Upper lobe of left lung (tissue), 6 donors: ENCODE measurements around the gene MYB. TPM values are rescaled to one million over a fixed set of nuclear protein-coding genes. Genes with fewer than 3 reads are reported as not detected.
"Not testable (repeated sequence)": the region's sequence is repeated elsewhere in the genome, so short reads cannot be mapped to it uniquely, and the experiment has no call there.

ENCODE experiments used
- ATAC-seq, 2 donors: fragments of 200-7000 bp; cut with Tn5 transposase; one replicate each; pipeline ENCODE4 v1.9.1; 2022; ENCODE audit warnings: mild to moderate bottlenecking in 2 of 2, moderate library complexity in 2 of 2; ENCODE audit not compliant: low FRiP score in 2 of 2
- DNase-seq, 2 donors: peaks; one replicate each; pipeline ENCODE4 v3.0.0-alpha.2; 2019 to 2020
- H3K27ac ChIP-seq, 4 donors: fragments of 200-600 bp; sonication (generic); one replicate each; pipeline ENCODE4 v1.5.1; 2016 to 2019
- H3K27me3 ChIP-seq, 4 donors: fragments of 200-600 bp; sonication (generic); one replicate each; pipeline ENCODE4 v1.5.1; 2017 to 2019
- H3K36me3 ChIP-seq, 4 donors: fragments of 200-600 bp; sonication (generic); one replicate each; pipeline ENCODE4 v1.5.1; 2016 to 2019
- H3K4me1 ChIP-seq, 4 donors: fragments of 200-600 bp; sonication (generic); one replicate each; pipeline ENCODE4 v1.5.1; 2018 to 2019
- H3K4me3 ChIP-seq, 4 donors: fragments of 200-600 bp; sonication (generic); one replicate each; pipeline ENCODE4 v1.5.1; 2017 to 2019; ENCODE audit warnings: mild to moderate bottlenecking in 2 of 4, moderate library complexity in 1 of 4
- H3K9me3 ChIP-seq, 4 donors: fragments of 200-600 bp; sonication (generic); one replicate each; pipeline ENCODE4 v1.5.1; 2018 to 2019
- EP300 ChIP-seq, 4 donors: sonication (generic); formaldehyde crosslinking; IDR thresholded peaks; one replicate each; pipeline ENCODE4 v1.5.1; 2017; ENCODE audit warnings: antibody characterized with exemption in 4 of 4, control low read depth in 2 of 4
- POLR2A ChIP-seq, 4 donors: fragments of 450-650 bp; IDR thresholded peaks; one replicate each; pipeline ENCODE4 v1.5.1; 2016 to 2017; ENCODE audit warnings: antibody characterized with exemption in 4 of 4, mild to moderate bottlenecking in 2 of 4
- POLR2AphosphoS5 ChIP-seq, 2 donors: sonication (generic); formaldehyde crosslinking; IDR thresholded peaks; one replicate each; pipeline ENCODE4 v1.5.1; 2017; ENCODE audit warnings: antibody characterized with exemption in 2 of 2
- WGBS, 2 donors: methylation state at CpG; one replicate each; pipeline ENCODE4 v1.1.5; 2017 to 2018; 5-methylcytosine and 5-hydroxymethylcytosine counted together
- total RNA-seq, 6 donors: library from RNA; depleted of rRNA in 4 of 6; stranded (reverse); fragments of >200 nt in 4 of 6; gene quantifications; one replicate each; pipeline versions ENCODE4 v1.1.0 to v1.2.1, GENCODE V29; 2016 to 2021
- TF ChIP-seq, protein P1 (sequence below), 6 experiments: fragments of 450-650 bp in 4 of 6; fragments of 200-600 bp in 2 of 6; sonication (generic) in 2 of 6; IDR thresholded peaks; one replicate each; pipeline ENCODE4 v1.5.1; 2016 to 2019; ENCODE audit warnings: antibody characterized with exemption in 6 of 6
- donor health status: DM: no; HTN: no; CAD: no; lungs with moderate emphysema.
- donor health status: DM: no; HTN: yes; CAD: no; lungs with severe emphysema.

Gene MYB
- total RNA-seq, 6 donors from 2014 or later = 1.9 to 17.2 (median 4.7) TPM

DNA sequence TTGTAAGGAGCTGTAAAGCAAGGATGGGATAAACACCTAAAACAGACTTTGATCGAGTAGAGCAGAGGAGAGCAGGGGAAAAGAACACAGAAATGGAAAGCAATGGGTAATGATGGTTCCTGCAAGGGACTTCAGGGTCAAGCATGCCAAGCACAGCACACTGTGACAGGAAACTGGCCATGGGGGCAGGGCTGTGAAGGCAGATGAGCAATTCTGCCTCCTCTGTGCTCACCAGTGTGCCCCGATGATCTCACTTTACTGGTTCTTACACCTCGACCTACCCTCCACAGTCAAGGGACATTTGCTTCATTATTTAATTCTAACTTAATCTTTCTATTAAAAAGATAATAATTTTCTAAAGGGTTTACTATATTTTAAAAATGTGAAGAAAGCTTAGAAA, 21.6 kb upstream of the MYB start:
- ATAC-seq = no peak
- Histone ChIP-seq H3K27me3 (no peaks in the 10 kb centered on the region), H3K9me3 (no peaks in the 10 kb centered on the region), H3K4me3 (no peak overlapping the region), H3K4me1 (no peaks in the 10 kb centered on the region), H3K36me3 (no peaks in the 10 kb centered on the region), H3K27ac (no peak overlapping the region)
- TF ChIP-seq EP300 (IDR thresholded peaks at IDR 0.05) (no peak), POLR2AphosphoS5 (IDR thresholded peaks at IDR 0.05) (no peak), POLR2A (IDR thresholded peaks at IDR 0.05) (no peak)
- TF ChIP-seq, protein P1, sequence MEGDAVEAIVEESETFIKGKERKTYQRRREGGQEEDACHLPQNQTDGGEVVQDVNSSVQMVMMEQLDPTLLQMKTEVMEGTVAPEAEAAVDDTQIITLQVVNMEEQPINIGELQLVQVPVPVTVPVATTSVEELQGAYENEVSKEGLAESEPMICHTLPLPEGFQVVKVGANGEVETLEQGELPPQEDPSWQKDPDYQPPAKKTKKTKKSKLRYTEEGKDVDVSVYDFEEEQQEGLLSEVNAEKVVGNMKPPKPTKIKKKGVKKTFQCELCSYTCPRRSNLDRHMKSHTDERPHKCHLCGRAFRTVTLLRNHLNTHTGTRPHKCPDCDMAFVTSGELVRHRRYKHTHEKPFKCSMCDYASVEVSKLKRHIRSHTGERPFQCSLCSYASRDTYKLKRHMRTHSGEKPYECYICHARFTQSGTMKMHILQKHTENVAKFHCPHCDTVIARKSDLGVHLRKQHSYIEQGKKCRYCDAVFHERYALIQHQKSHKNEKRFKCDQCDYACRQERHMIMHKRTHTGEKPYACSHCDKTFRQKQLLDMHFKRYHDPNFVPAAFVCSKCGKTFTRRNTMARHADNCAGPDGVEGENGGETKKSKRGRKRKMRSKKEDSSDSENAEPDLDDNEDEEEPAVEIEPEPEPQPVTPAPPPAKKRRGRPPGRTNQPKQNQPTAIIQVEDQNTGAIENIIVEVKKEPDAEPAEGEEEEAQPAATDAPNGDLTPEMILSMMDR (IDR thresholded peaks at IDR 0.05) = no peak
- DNase-seq = no peak
- WGBS, 2 donors = 68 to 76% methylated on average over 3 of the region's 3 CpGs

- WGBS, 2 donors = 80 to 85% methylated on average over 3 of the region's 3 CpGs
- no peak for ATAC-seq
- no peaks in the 10 kb centered on the region for H3K9me3 ChIP-seq
These were observed 19.4 kb upstream of the MYB start for GRCh38 chr6:135161411-135162395.

GRCh38 chr6:135162678-135163439, 18.2 kb upstream of the MYB start:
- Histone ChIP-seq H3K27me3 (no peaks in the 10 kb centered on the region), H3K4me3 (no peak overlapping the region), H3K27ac (no peak overlapping the region), H3K36me3 (no peaks in the 10 kb centered on the region), H3K4me1 (no peaks in the 10 kb centered on the region), H3K9me3 (no peaks in the 10 kb centered on the region)
- 49 to 54% methylated on average over 10 of the region's 10 CpGs for WGBS, 2 donors
- no peak for ATAC-seq
- DNase-seq = no peak
- no peak for TF ChIP-seq POLR2AphosphoS5 (IDR thresholded peaks at IDR 0.05)
- TF ChIP-seq POLR2A (IDR thresholded peaks at IDR 0.05) = no peak
- no peak for TF ChIP-seq EP300 (IDR thresholded peaks at IDR 0.05)
- TF ChIP-seq, protein P1 (IDR thresholded peaks at IDR 0.05) = peak; percentile 36 to 71 (median 49)

More at GRCh38 chr6:135161411-135162395, 19.4 kb upstream of the MYB start:
- H3K27ac ChIP-seq = no peak overlapping the region
- H3K36me3 ChIP-seq = no peaks in the 10 kb centered on the region
- H3K27me3 ChIP-seq = no peaks in the 10 kb centered on the region
- H3K4me1 ChIP-seq = no peaks in the 10 kb centered on the region
- H3K4me3 ChIP-seq = no peak overlapping the region
- no peak for DNase-seq
- no peak for TF ChIP-seq POLR2A (IDR thresholded peaks at IDR 0.05)
- TF ChIP-seq, protein P1 (IDR thresholded peaks at IDR 0.05) = no peak
- TF ChIP-seq EP300 (IDR thresholded peaks at IDR 0.05) = no peak
- no peak for TF ChIP-seq POLR2AphosphoS5 (IDR thresholded peaks at IDR 0.05)

GRCh38 chr6:135163440-135163738, 17.7 kb upstream of the MYB start:
- no peak overlapping the region for H3K27ac ChIP-seq
- no peak for DNase-seq
- H3K27me3 ChIP-seq = no peaks in the 10 kb centered on the region
- 76 to 93% methylated on average over 3 of the region's 3 CpGs for WGBS, 2 donors
- H3K36me3 ChIP-seq = no peaks in the 10 kb centered on the region
- TF ChIP-seq POLR2AphosphoS5 (IDR thresholded peaks at IDR 0.05) (no peak), POLR2A (IDR thresholded peaks at IDR 0.05) (no peak), EP300 (IDR thresholded peaks at IDR 0.05) (no peak)
- TF ChIP-seq, protein P1 (IDR thresholded peaks at IDR 0.05) = no peak
- no peak overlapping the region for H3K4me3 ChIP-seq
- H3K9me3 ChIP-seq = no peaks in the 10 kb centered on the region
- no peaks in the 10 kb centered on the region for H3K4me1 ChIP-seq
- no peak for ATAC-seq

- ATAC-seq, H3K9me3 ChIP-seq, H3K27me3 ChIP-seq, H3K36me3 ChIP-seq, H3K4me1 ChIP-seq, H3K4me3 ChIP-seq, H3K27ac ChIP-seq, DNase-seq: not testable (repeated sequence)
- WGBS, 2 donors = 93 to 95% methylated on average over 6 of the region's 6 CpGs
These were observed 16.7 kb upstream of the MYB start for GRCh38 chr6:135164387-135164786.
